Stimulated activated CD4-positive, alpha-beta T cell treated with anti-CD3 and anti-CD28 coated beads, Interleukin-15, amount 100 ng/mL, for 1 hour (primary cell): ENCODE results near the gene CUL1.

ENCODE experiments used
- DNase-seq, 2 donors: peaks; one replicate each; pipeline ENCODE4 v3.0.0-alpha.2; 2020; ENCODE audit warnings: low read depth in 1 of 2, low spot score in 1 of 2

CUL1 gene

GRCh38 chr7:148803094-148803493 lies 104.4 kb downstream of the CUL1 start:
- no peak for DNase-seq

GRCh38 chr7:148804343-148805235 lies 105.9 kb downstream of the CUL1 start:
- no peak for DNase-seq

GRCh38 chr7:148806187-148806586 lies 107.5 kb downstream of the CUL1 start:
- DNase-seq, result no peak

GRCh38 chr7:148807436-148807835 lies 108.7 kb downstream of the CUL1 start:
- DNase-seq, result no peak

- DNase-seq, result no peak
Observed at GRCh38 chr7:148809856-148810255, 111.2 kb downstream of the CUL1 start.

GRCh38 chr7:148811892-148812291 lies 113.2 kb downstream of the CUL1 start:
- DNase-seq, result no peak

- no peak for DNase-seq
Observed at GRCh38 chr7:148813890-148814289, 115.2 kb downstream of the CUL1 start.

- DNase-seq, result no peak
Observed at GRCh38 chr7:148814922-148815559, 116.3 kb downstream of the CUL1 start.

- DNase-seq, result no peak
Observed at GRCh38 chr7:148815612-148816011, 116.9 kb downstream of the CUL1 start.

- DNase-seq, result no peak
Observed at GRCh38 chr7:148819697-148820360, 121.1 kb downstream of the CUL1 start.

GRCh38 chr7:148821422-148821821 lies 122.7 kb downstream of the CUL1 start:
- no peak for DNase-seq

GRCh38 chr7:148824864-148825263 lies 126.2 kb downstream of the CUL1 start:
- no peak for DNase-seq

GRCh38 chr7:148825338-148825737 lies 126.6 kb downstream of the CUL1 start:
- no peak for DNase-seq

- DNase-seq, result no peak
Observed at GRCh38 chr7:148828965-148829364, 130.3 kb downstream of the CUL1 start.

GRCh38 chr7:148830897-148831692 lies 132.4 kb downstream of the CUL1 start:
- no peak for DNase-seq

GRCh38 chr7:148831782-148832181 lies 133.1 kb downstream of the CUL1 start:
- DNase-seq, result no peak

GRCh38 chr7:148834605-148835004 lies 135.9 kb downstream of the CUL1 start:
- no peak for DNase-seq

GRCh38 chr7:148835854-148836253 lies 137.2 kb downstream of the CUL1 start:
- no peak for DNase-seq

GRCh38 chr7:148838905-148839304 lies 140.2 kb downstream of the CUL1 start:
- DNase-seq, result no peak

GRCh38 chr7:148847815-148848734 lies 149.4 kb downstream of the CUL1 start:
- DNase-seq, result no peak
